HEK293 (cell line): Measurements from ENCODE around the gene EPAS1.

Experiments used
- CTCF ChIA-PET: fragments of 350-600 bp; formaldehyde crosslinking; extraction: SDS; loops from one replicate; lab custom pipeline; 2021; ENCODE audit warnings: antibody characterized with exemption; lab: Yijun Ruan, JAX
- POLR2A ChIA-PET: fragments of 300-600 bp; formaldehyde crosslinking; extraction: SDS; loops from one replicate; lab custom pipeline; 2020; ENCODE audit warnings: antibody characterized with exemption, inconsistent platforms; lab: Yijun Ruan, JAX
- H3K27ac ChIP-seq: fragments of 200-500 bp; sonication (Bioruptor generic); 2 replicates; pipeline ENCODE4 v1.5.1; 2014; ENCODE audit warnings: low read depth, low read length, control low read depth, inconsistent platforms; ENCODE audit errors: extremely low read depth
- H3K36me3 ChIP-seq, 2 experiments: fragments of 200-500 bp in 1 of 2; sonication (Bioruptor generic) in 1 of 2; 1 replicate in 1 of 2; 2 replicates in 1 of 2; pipeline ENCODE4 v1.5.1; 2014 to 2017; ENCODE audit warnings: inconsistent platforms in 2 of 2, low read length in 2 of 2; ENCODE audit not compliant: control insufficient read depth in 2 of 2, insufficient read depth in 1 of 2
- H3K4me1 ChIP-seq: fragments of 200-500 bp; sonication (Bioruptor generic); 2 replicates; pipeline ENCODE4 v1.5.1; 2014; ENCODE audit warnings: mild to moderate bottlenecking, low read length, inconsistent platforms; ENCODE audit not compliant: control insufficient read depth, insufficient read depth
- H3K4me3 ChIP-seq: 2 replicates; pipeline ENCODE4 v1.5.1; 2011; ENCODE audit warnings: low read depth, mild to moderate bottlenecking, control low read depth, low read length, moderate library complexity
- H3K9me3 ChIP-seq: fragments of 200-500 bp; sonication (Bioruptor generic); 2 replicates; pipeline ENCODE4 v1.5.1; 2014; ENCODE audit warnings: low read depth, low read length, inconsistent platforms; ENCODE audit not compliant: control insufficient read depth, insufficient read depth
- BCL11B ChIP-seq: fragments of 450-650 bp; formaldehyde crosslinking; IDR thresholded peaks from 2 replicates; pipeline ENCODE4 v1.5.1; 2016; ENCODE audit warnings: low read depth, missing biosample characterization, missing genetic modification characterization
- FEZF1 ChIP-seq: fragments of 450-650 bp; formaldehyde crosslinking; IDR thresholded peaks from 2 replicates; pipeline ENCODE4 v1.5.1; 2016; ENCODE audit warnings: missing biosample characterization, missing genetic modification characterization
- HOXA7 ChIP-seq: sonication (generic); formaldehyde crosslinking; IDR thresholded peaks from 2 replicates; pipeline ENCODE4 v1.8.1; 2022; ENCODE audit warnings: missing genetic modification reagents, borderline replicate concordance
- KLF16 ChIP-seq: fragments of 450-650 bp; formaldehyde crosslinking; IDR thresholded peaks from 2 replicates; pipeline ENCODE4 v1.5.1; 2017; ENCODE audit warnings: missing biosample characterization, missing genetic modification characterization
- MZF1 ChIP-seq: fragments of 450-650 bp; formaldehyde crosslinking; IDR thresholded peaks from 2 replicates; pipeline ENCODE4 v1.5.1; 2017; ENCODE audit warnings: missing biosample characterization, missing genetic modification characterization, borderline replicate concordance
- SCRT2 ChIP-seq: fragments of 450-650 bp; formaldehyde crosslinking; IDR thresholded peaks from 2 replicates; pipeline ENCODE4 v1.5.1; 2016; ENCODE audit warnings: missing biosample characterization, missing genetic modification characterization
- TRIM28 ChIP-seq: IDR thresholded peaks from 2 replicates; pipeline ENCODE4 v1.6.1; 2011; ENCODE audit warnings: low read length, control low read depth, borderline replicate concordance
- ZEB2 ChIP-seq: fragments of 450-650 bp; formaldehyde crosslinking; IDR thresholded peaks from 2 replicates; pipeline ENCODE4 v1.5.1; 2016; ENCODE audit warnings: missing biosample characterization, missing genetic modification characterization
- ZNF112 ChIP-seq: fragments of 450-650 bp; formaldehyde crosslinking; IDR thresholded peaks from 2 replicates; pipeline ENCODE4 v1.5.0; 2017; ENCODE audit warnings: missing biosample characterization, missing genetic modification characterization
- ZNF114 ChIP-seq: fragments of 450-650 bp; formaldehyde crosslinking; IDR thresholded peaks from 2 replicates; pipeline ENCODE4 v1.5.0; 2017; ENCODE audit warnings: missing biosample characterization, missing genetic modification characterization
- ZNF146 ChIP-seq: fragments of 450-650 bp; formaldehyde crosslinking; IDR thresholded peaks from 2 replicates; pipeline ENCODE4 v1.5.1; 2016; ENCODE audit warnings: missing biosample characterization, missing genetic modification characterization
- ZNF157 ChIP-seq: fragments of 450-650 bp; formaldehyde crosslinking; IDR thresholded peaks from 2 replicates; pipeline ENCODE4 v1.5.1; 2016; ENCODE audit warnings: missing biosample characterization, missing genetic modification characterization
- ZNF16 ChIP-seq: fragments of 450-650 bp; formaldehyde crosslinking; IDR thresholded peaks from 2 replicates; pipeline ENCODE4 v1.5.1; 2016; ENCODE audit warnings: low read depth, missing biosample characterization, missing genetic modification characterization
- ZNF175 ChIP-seq: fragments of 450-650 bp; formaldehyde crosslinking; IDR thresholded peaks from 2 replicates; pipeline ENCODE4 v1.5.1; 2016; ENCODE audit warnings: missing biosample characterization, missing genetic modification characterization
- ZNF2 ChIP-seq: fragments of 450-650 bp; formaldehyde crosslinking; IDR thresholded peaks from 2 replicates; pipeline ENCODE4 v1.5.1; 2016; ENCODE audit warnings: missing biosample characterization, missing genetic modification characterization
- ZNF214 ChIP-seq: fragments of 450-650 bp; formaldehyde crosslinking; IDR thresholded peaks from 2 replicates; pipeline ENCODE4 v1.5.1; 2017; ENCODE audit warnings: missing biosample characterization, mild to moderate bottlenecking, missing genetic modification characterization, borderline replicate concordance
- ZNF266 ChIP-seq: fragments of 450-650 bp; formaldehyde crosslinking; IDR thresholded peaks from 2 replicates; pipeline ENCODE4 v1.5.1; 2016; ENCODE audit warnings: missing biosample characterization, missing genetic modification characterization, low read depth
- ZNF274 ChIP-seq, 2 experiments: fragments of 200-500 bp in 1 of 2; fragments of 450-650 bp in 1 of 2; sonication (Bioruptor generic) in 1 of 2; formaldehyde crosslinking in 1 of 2; IDR thresholded peaks; 2 replicates each; pipeline versions ENCODE4 v1.5.1 to v1.6.1; 2014 to 2016; ENCODE audit warnings: borderline replicate concordance in 1 of 2, inconsistent platforms in 1 of 2, low read length in 1 of 2, missing biosample characterization in 1 of 2, missing genetic modification characterization in 1 of 2
- ZNF416 ChIP-seq: fragments of 450-650 bp; formaldehyde crosslinking; IDR thresholded peaks from 2 replicates; pipeline ENCODE4 v1.5.1; 2016; ENCODE audit warnings: missing biosample characterization, missing genetic modification characterization
- ZNF473 ChIP-seq: fragments of 450-650 bp; formaldehyde crosslinking; IDR thresholded peaks from 2 replicates; pipeline ENCODE4 v1.5.1; 2017; ENCODE audit warnings: missing biosample characterization, missing genetic modification characterization
- ZNF521 ChIP-seq: fragments of 450-650 bp; formaldehyde crosslinking; IDR thresholded peaks from 2 replicates; pipeline ENCODE4 v1.5.1; 2017; ENCODE audit warnings: missing biosample characterization, mild to moderate bottlenecking, missing genetic modification characterization
- ZNF549 ChIP-seq: fragments of 450-650 bp; IDR thresholded peaks from 2 replicates; pipeline ENCODE4 v1.5.1; 2018; ENCODE audit warnings: missing biosample characterization, missing genetic modification characterization, mild to moderate bottlenecking, inconsistent platforms, moderate library complexity
- ZNF677 ChIP-seq: fragments of 450-650 bp; IDR thresholded peaks from 2 replicates; pipeline ENCODE4 v1.5.0; 2018; ENCODE audit warnings: missing biosample characterization, mild to moderate bottlenecking, missing genetic modification characterization, moderate library complexity
- ZNF701 ChIP-seq: fragments of 450-650 bp; formaldehyde crosslinking; IDR thresholded peaks from 2 replicates; pipeline ENCODE4 v1.5.1; 2016; ENCODE audit warnings: missing biosample characterization, missing genetic modification characterization
- ZNF76 ChIP-seq: fragments of 450-650 bp; formaldehyde crosslinking; IDR thresholded peaks from 2 replicates; pipeline ENCODE4; 2016; ENCODE audit warnings: low read depth, missing biosample characterization, missing genetic modification characterization, borderline replicate concordance
- ZNF785 ChIP-seq: fragments of 450-650 bp; formaldehyde crosslinking; IDR thresholded peaks from 2 replicates; pipeline ENCODE4 v1.5.1; 2016; ENCODE audit warnings: missing biosample characterization, missing genetic modification characterization
- ZSCAN16 ChIP-seq: fragments of 450-650 bp; formaldehyde crosslinking; IDR thresholded peaks from 2 replicates; pipeline ENCODE4 v1.5.1; 2016; ENCODE audit warnings: missing biosample characterization, missing genetic modification characterization
- ZSCAN23 ChIP-seq: fragments of 450-650 bp; formaldehyde crosslinking; IDR thresholded peaks from 2 replicates; pipeline ENCODE4 v1.5.1; 2016; ENCODE audit warnings: missing biosample characterization, missing genetic modification characterization
- ZSCAN30 ChIP-seq: fragments of 450-650 bp; IDR thresholded peaks from 2 replicates; pipeline ENCODE4 v1.5.1; 2018; ENCODE audit warnings: missing biosample characterization, mild to moderate bottlenecking, missing genetic modification characterization, moderate library complexity
- TF ChIP-seq, protein P1 (sequence below): fragments of 450-650 bp; formaldehyde crosslinking; IDR thresholded peaks from 2 replicates; pipeline ENCODE4 v1.5.1; 2016; ENCODE audit warnings: missing biosample characterization, missing genetic modification characterization
- TF ChIP-seq, protein P2 (sequence below): fragments of 450-650 bp; formaldehyde crosslinking; IDR thresholded peaks from 2 replicates; pipeline ENCODE4 v1.5.1; 2016; ENCODE audit warnings: missing biosample characterization, missing genetic modification characterization
- TF ChIP-seq, protein P3 (sequence below): fragments of 450-650 bp; formaldehyde crosslinking; IDR thresholded peaks from 2 replicates; pipeline ENCODE4 v1.5.1; 2016; ENCODE audit warnings: missing biosample characterization, missing genetic modification characterization

Gene EPAS1

DNA sequence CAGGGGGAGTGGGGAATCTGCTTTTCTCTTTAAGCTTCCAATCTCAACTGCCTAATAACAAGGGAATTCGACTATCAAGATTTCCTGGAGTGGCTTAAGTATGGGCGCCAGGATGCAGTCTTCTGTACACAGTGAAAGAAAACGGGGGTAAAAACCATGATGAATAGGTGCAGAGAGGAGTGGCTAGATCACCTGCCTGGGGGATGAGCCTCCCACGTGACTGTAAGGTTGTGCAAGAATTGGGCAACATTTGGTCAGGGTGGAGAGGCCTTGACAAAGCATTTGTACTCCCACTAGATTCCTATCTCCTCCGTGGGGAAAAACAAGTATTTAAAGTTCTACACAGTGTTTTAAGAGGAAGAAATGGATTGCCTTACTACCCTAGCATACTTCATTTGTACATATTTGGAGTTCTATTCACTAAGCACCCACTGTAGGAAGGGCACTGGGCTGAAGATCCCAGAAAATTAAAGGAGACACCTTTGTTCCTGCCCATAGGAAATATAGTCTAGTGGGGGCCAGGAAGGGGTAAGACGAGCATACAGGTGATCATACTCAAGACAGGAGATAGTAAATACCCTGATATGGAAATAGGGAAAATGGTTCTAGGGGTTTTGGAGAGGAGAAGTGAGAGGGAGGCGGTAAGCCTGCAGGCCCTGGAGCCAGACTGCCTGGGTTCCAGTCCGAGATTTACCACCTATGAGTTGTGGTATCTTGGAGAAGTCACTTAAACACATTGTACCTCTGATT, 29.2 kb downstream of the EPAS1 start:
- H3K9me3 ChIP-seq, result no peaks in the 10 kb centered on the region
- ChIA-PET POLR2A (no interaction called here), CTCF (interaction anchor here (1.0 kb wide), 1 partner anchor 14 kb away, joined by 4 read pairs; no protein-coding TSS in a partner anchor)
- H3K27ac ChIP-seq, result no peak overlapping the region
- TF ChIP-seq ZSCAN30 (tag by site-specific recombination) (no peak), KLF16 (tag by site-specific recombination) (no peak), ZNF146 (tag by site-specific recombination) (no peak), FEZF1 (tag by site-specific recombination) (no peak), ZNF114 (tag by site-specific recombination) (no peak), ZNF175 (tag by site-specific recombination) (no peak), TRIM28 (no peak), ZNF473 (tag by site-specific recombination) (no peak), ZNF16 (tag by site-specific recombination) (no peak), ZNF157 (no peak), ZNF677 (tag by site-specific recombination) (no peak), BCL11B (tag by site-specific recombination) (no peak), ZNF112 (no peak), ZNF416 (tag by site-specific recombination) (no peak), ZNF2 (tag by site-specific recombination) (no peak)
- TF ChIP-seq, protein P1, sequence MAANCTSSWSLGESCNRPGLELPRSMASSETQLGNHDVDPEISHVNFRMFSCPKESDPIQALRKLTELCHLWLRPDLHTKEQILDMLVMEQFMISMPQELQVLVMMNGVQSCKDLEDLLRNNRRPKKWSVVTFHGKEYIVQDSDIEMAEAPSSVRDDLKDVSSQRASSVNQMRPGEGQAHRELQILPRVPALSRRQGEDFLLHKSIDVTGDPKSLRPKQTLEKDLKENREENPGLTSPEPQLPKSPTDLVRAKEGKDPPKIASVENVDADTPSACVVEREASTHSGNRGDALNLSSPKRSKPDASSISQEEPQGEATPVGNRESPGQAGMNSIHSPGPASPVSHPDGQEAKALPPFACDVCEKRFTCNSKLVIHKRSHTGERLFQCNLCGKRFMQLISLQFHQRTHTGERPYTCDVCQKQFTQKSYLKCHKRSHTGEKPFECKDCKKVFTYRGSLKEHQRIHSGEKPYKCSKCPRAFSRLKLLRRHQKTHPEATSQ, result no peak
- H3K4me1 ChIP-seq, result peaks cover 2% of the 10 kb centered on the region
- no peak overlapping the region for H3K4me3 ChIP-seq
- H3K36me3 ChIP-seq, result no peaks in the 10 kb centered on the region

DNA sequence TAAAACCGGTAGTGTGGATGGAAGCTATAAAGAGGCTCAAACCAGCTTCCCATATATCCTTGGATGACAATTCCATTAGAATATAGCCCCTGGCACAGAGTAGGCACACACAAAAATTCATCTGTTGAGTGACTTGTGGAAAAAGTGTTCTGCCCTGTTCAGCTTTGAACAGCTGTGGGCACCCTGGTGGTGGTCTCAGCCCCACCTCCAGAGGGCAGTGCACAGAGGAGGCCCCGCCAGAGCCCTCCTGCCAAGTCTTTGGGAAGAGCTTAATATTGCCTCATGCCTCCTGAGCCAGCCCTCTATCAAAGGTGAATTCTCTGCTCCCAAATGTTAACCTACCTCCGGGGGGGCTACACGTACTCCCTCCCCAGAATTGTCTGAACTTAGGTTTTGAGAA, 30.4 kb downstream of the EPAS1 start:
- CTCF ChIA-PET, result interaction anchor here (0.7 to 1.9 kb wide), 7 partner anchors 10 to 265 kb away, joined by 3 to 9 read pairs (median 4); no protein-coding TSS in a partner anchor
- no peak for TF ChIP-seq ZNF76 (tag by site-specific recombination)
- TF ChIP-seq MZF1 (tag by site-specific recombination), result no peak
- no peak for TF ChIP-seq ZSCAN16 (tag by site-specific recombination)
- TF ChIP-seq ZNF549, result no peak
- no peak for TF ChIP-seq ZNF274 (IDR thresholded peaks at IDR 0.05; ENCODE audit: low read length)
- no peak for TF ChIP-seq ZNF274 (tag by site-specific recombination; IDR thresholded peaks at IDR 0.05; ENCODE audit: borderline replicate concordance)
- TF ChIP-seq, protein P2, sequence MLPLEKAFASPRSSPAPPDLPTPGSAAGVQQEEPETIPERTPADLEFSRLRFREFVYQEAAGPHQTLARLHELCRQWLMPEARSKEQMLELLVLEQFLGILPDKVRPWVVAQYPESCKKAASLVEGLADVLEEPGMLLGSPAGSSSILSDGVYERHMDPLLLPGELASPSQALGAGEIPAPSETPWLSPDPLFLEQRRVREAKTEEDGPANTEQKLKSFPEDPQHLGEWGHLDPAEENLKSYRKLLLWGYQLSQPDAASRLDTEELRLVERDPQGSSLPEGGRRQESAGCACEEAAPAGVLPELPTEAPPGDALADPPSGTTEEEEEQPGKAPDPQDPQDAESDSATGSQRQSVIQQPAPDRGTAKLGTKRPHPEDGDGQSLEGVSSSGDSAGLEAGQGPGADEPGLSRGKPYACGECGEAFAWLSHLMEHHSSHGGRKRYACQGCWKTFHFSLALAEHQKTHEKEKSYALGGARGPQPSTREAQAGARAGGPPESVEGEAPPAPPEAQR (tag by site-specific recombination), result no peak
- no peak for TF ChIP-seq ZEB2
- TF ChIP-seq ZNF214, result no peak
- TF ChIP-seq ZSCAN23 (tag by site-specific recombination), result no peak
- TF ChIP-seq ZNF701 (tag by site-specific recombination), result no peak
- no peak for TF ChIP-seq ZNF266 (tag by site-specific recombination)
- TF ChIP-seq HOXA7 (CRISPR knock-in tag), result no peak
- TF ChIP-seq, protein P3, sequence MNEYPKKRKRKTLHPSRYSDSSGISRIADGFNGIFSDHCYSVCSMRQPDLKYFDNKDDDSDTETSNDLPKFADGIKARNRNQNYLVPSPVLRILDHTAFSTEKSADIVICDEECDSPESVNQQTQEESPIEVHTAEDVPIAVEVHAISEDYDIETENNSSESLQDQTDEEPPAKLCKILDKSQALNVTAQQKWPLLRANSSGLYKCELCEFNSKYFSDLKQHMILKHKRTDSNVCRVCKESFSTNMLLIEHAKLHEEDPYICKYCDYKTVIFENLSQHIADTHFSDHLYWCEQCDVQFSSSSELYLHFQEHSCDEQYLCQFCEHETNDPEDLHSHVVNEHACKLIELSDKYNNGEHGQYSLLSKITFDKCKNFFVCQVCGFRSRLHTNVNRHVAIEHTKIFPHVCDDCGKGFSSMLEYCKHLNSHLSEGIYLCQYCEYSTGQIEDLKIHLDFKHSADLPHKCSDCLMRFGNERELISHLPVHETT (tag by site-specific recombination), result no peak
- TF ChIP-seq SCRT2 (tag by site-specific recombination), result no peak
- TF ChIP-seq ZNF521 (tag by site-specific recombination), result no peak
- no peak for TF ChIP-seq ZNF473 (tag by site-specific recombination)
- no peak for TF ChIP-seq ZNF785
- TF ChIP-seq ZNF175 (tag by site-specific recombination), result no peak
- TF ChIP-seq, all 188 proteins: peak for 0
- H3K4me1 ChIP-seq, result peaks cover 6% of the 10 kb centered on the region
- no peaks in the 10 kb centered on the region for H3K36me3 ChIP-seq
- no peaks in the 10 kb centered on the region for H3K9me3 ChIP-seq
- POLR2A ChIA-PET, result no interaction called here
- H3K4me3 ChIP-seq, result no peak overlapping the region
- no peak overlapping the region for H3K27ac ChIP-seq
